Adrenal gland (tissue), 5 donors: ENCODE measurements around the gene RAB11B.

ENCODE experiments used
- CTCF ChIP-seq, 6 experiments: fragments of 450-650 bp in 4 of 6; fragments of 200-600 bp in 2 of 6; sonication (generic) in 1 of 6; IDR thresholded peaks; 1 replicate in 5 of 6; 2 replicates in 1 of 6; pipeline versions ENCODE4 v1.5.1 to v1.8.0; 2016 to 2021; ENCODE audit warnings: antibody characterized with exemption in 6 of 6, mild to moderate bottlenecking in 2 of 6, moderate library complexity in 1 of 6
- POLR2A ChIP-seq, 2 donors: fragments of 450-650 bp; IDR thresholded peaks; one replicate each; pipeline ENCODE4 v1.6.1; 2017; ENCODE audit warnings: antibody characterized with exemption in 2 of 2, mild to moderate bottlenecking in 2 of 2, moderate library complexity in 1 of 2
- donor health status: DM: no; HTN: no; CAD: no.

- no peak for TF ChIP-seq CTCF (IDR thresholded peaks at IDR 0.05)
- TF ChIP-seq POLR2A (IDR thresholded peaks at IDR 0.05), result no peak
These were observed 40.5 kb downstream of the RAB11B start for GRCh38 chr19:8430650-8431049.
